Osteoblast (primary cell): ENCODE measurements around the gene SETDB1. TPM values are rescaled to one million over a fixed set of nuclear protein-coding genes. Genes with fewer than 3 reads are reported as not detected.
A peak's percentile ranks its signal among the peaks of the same experiment; 100 is the strongest.

ENCODE experiments used
- DNase-seq: peaks from one replicate; pipeline ENCODE4 v3.0.0; 2011; ENCODE audit warnings: low spot score, mixed read lengths; ENCODE audit not compliant: insufficient read length; ENCODE audit errors: missing footprints
- H2AFZ ChIP-seq: 2 replicates; pipeline ENCODE4 v1.6.0; 2011; ENCODE audit warnings: mild to moderate bottlenecking, low read length
- H3K27ac ChIP-seq: 2 replicates; pipeline ENCODE4 v1.5.1; 2011; ENCODE audit warnings: mild to moderate bottlenecking, low read depth, low read length, moderate library complexity
- H3K27me3 ChIP-seq: 2 replicates; pipeline ENCODE4 v1.6.0; 2012; ENCODE audit warnings: mild to moderate bottlenecking, control low read depth, inconsistent platforms, low read length, moderate library complexity; ENCODE audit not compliant: insufficient read depth
- H3K36me3 ChIP-seq: 2 replicates; pipeline ENCODE4 v1.5.1; 2011; ENCODE audit warnings: mild to moderate bottlenecking, low read length, control low read depth, moderate library complexity; ENCODE audit not compliant: insufficient read depth
- H3K4me1 ChIP-seq: 2 replicates; pipeline ENCODE4 v1.5.1; 2011; ENCODE audit warnings: mild to moderate bottlenecking, low read length, control low read depth, moderate library complexity; ENCODE audit not compliant: insufficient read depth
- H3K4me2 ChIP-seq: 2 replicates; pipeline ENCODE4 v1.6.0; 2011; ENCODE audit warnings: mild to moderate bottlenecking, low read length; ENCODE audit not compliant: insufficient read depth
- H3K4me3 ChIP-seq: fragments of 200-600 bp; sonication (generic); 3 replicates; pipeline ENCODE4 v1.5.1; 2012; ENCODE audit warnings: mild to moderate bottlenecking, low read length, inconsistent platforms; ENCODE audit not compliant: insufficient read depth
- H3K79me2 ChIP-seq: 2 replicates; pipeline ENCODE4 v1.6.0; 2012; ENCODE audit warnings: mild to moderate bottlenecking, low read length, control low read depth, inconsistent platforms; ENCODE audit not compliant: insufficient read depth
- H3K9me3 ChIP-seq: 2 replicates; pipeline ENCODE4 v1.5.1; 2011; ENCODE audit warnings: low read depth, low read length, control low read depth
- H4K20me1 ChIP-seq: 2 replicates; pipeline ENCODE4 v1.6.0; 2012; ENCODE audit warnings: mild to moderate bottlenecking, low read length, control low read depth; ENCODE audit not compliant: insufficient read depth
- CTCF ChIP-seq: IDR thresholded peaks from 2 replicates; pipeline ENCODE4 v1.5.1; 2011; ENCODE audit warnings: mild to moderate bottlenecking, low read depth, low read length, moderate library complexity; ENCODE audit errors: extremely low read depth
- total RNA-seq: library from RNA; depleted of rRNA; stranded (reverse); fragments of >200 nt; gene quantifications from 2 replicates; pipeline ENCODE4 v1.2.3, GENCODE V29; 2012

The SETDB1 gene
- total RNA-seq, 1 donor, result 42.3 TPM

GRCh38 chr1:150967936-150968335 lies 41.8 kb downstream of the SETDB1 start:
- no peak overlapping the region for H3K27ac ChIP-seq
- H4K20me1 ChIP-seq, result peaks cover 55% of the 10 kb centered on the region
- peaks cover 27% of the 10 kb centered on the region for H3K4me1 ChIP-seq
- DNase-seq, result no peak
- H3K36me3 ChIP-seq, result peaks cover 57% of the 10 kb centered on the region
- H3K4me3 ChIP-seq, result no peak overlapping the region
- no peak for TF ChIP-seq CTCF
- peaks cover 68% of the 10 kb centered on the region for H3K79me2 ChIP-seq
- no peak overlapping the region for H3K4me2 ChIP-seq
- no peak overlapping the region for H2AFZ ChIP-seq
- no peaks in the 10 kb centered on the region for H3K27me3 ChIP-seq
- no peaks in the 10 kb centered on the region for H3K9me3 ChIP-seq

GRCh38 chr1:150968491-150968890 lies 42.3 kb downstream of the SETDB1 start:
- H2AFZ ChIP-seq, result no peak overlapping the region
- no peak for DNase-seq
- H4K20me1 ChIP-seq, result peaks cover 61% of the 10 kb centered on the region
- H3K9me3 ChIP-seq, result no peaks in the 10 kb centered on the region
- H3K79me2 ChIP-seq, result peaks cover 73% of the 10 kb centered on the region
- H3K27me3 ChIP-seq, result no peaks in the 10 kb centered on the region
- no peak overlapping the region for H3K27ac ChIP-seq
- peaks cover 32% of the 10 kb centered on the region for H3K4me1 ChIP-seq
- H3K4me3 ChIP-seq, result no peak overlapping the region
- H3K4me2 ChIP-seq, result no peak overlapping the region
- no peak for TF ChIP-seq CTCF
- H3K36me3 ChIP-seq, result peaks cover 52% of the 10 kb centered on the region

- Histone ChIP-seq H3K4me3 (no peak overlapping the region), H3K4me2 (no peak overlapping the region), H3K79me2 (peaks cover 81% of the 10 kb centered on the region), H3K27ac (no peak overlapping the region), H3K9me3 (no peaks in the 10 kb centered on the region), H3K36me3 (peaks cover 41% of the 10 kb centered on the region), H4K20me1 (peaks cover 63% of the 10 kb centered on the region), H2AFZ (no peak overlapping the region), H3K27me3 (no peaks in the 10 kb centered on the region), H3K4me1 (peaks cover 34% of the 10 kb centered on the region)
- DNase-seq, result no peak
- TF ChIP-seq CTCF, result no peak
These were observed 43.5 kb downstream of the SETDB1 start for GRCh38 chr1:150969626-150970025.

GRCh38 chr1:150970808-150971582 lies 44.8 kb downstream of the SETDB1 start:
- H3K4me3 ChIP-seq, result peak overlapping the region; percentile 95
- TF ChIP-seq CTCF, result no peak
- H3K27ac ChIP-seq, result peak overlapping the region; percentile 58
- peaks cover 63% of the 10 kb centered on the region for H4K20me1 ChIP-seq
- H3K27me3 ChIP-seq, result no peaks in the 10 kb centered on the region
- no peak overlapping the region for H2AFZ ChIP-seq
- no peaks in the 10 kb centered on the region for H3K9me3 ChIP-seq
- peak; percentile 94 for DNase-seq
- H3K36me3 ChIP-seq, result peaks cover 29% of the 10 kb centered on the region
- peaks cover 34% of the 10 kb centered on the region for H3K4me1 ChIP-seq
- peaks cover 81% of the 10 kb centered on the region for H3K79me2 ChIP-seq
- H3K4me2 ChIP-seq, result peak overlapping the region; percentile 98
